Colon (tissue), 2 donors: ENCODE results near the gene CARD19.
"Not testable (repeated sequence)": the region's sequence is repeated elsewhere in the genome, so short reads cannot be mapped to it uniquely, and the experiment has no call there.

Experiments used
- FAIRE-seq: peaks from 2 replicates; lab custom pipeline; 2012; peaks lifted over from hg19 to GRCh38; lab: Jason Lieb, UNC
- donor health status: control.
- donor health status: control.

CARD19 gene

GRCh38 chr9:93134015-93134739 is 38.2 kb downstream of the CARD19 start, which contains the start of gene NINJ1:
TSS of gene NINJ1 (minus strand) at chr9:93134251. CDS start at chr9:93134217, 34 bp downstream.
- no peak for FAIRE-seq

- FAIRE-seq = no peak
Measured at GRCh38 chr9:93134740-93135444, 38.9 kb downstream of the CARD19 start.

- no peak for FAIRE-seq
Measured at GRCh38 chr9:93136011-93136440, 40.0 kb downstream of the CARD19 start.

- FAIRE-seq = no peak
Measured at GRCh38 chr9:93137362-93137761, 41.3 kb downstream of the CARD19 start.

GRCh38 chr9:93138171-93138764 is 42.3 kb downstream of the CARD19 start:
- no peak for FAIRE-seq

- no peak for FAIRE-seq
Measured at GRCh38 chr9:93139365-93140182, 43.6 kb downstream of the CARD19 start.

GRCh38 chr9:93141771-93142483 is 45.9 kb downstream of the CARD19 start:
- no peak for FAIRE-seq

- no peak for FAIRE-seq
Measured at GRCh38 chr9:93143830-93144530, 48.0 kb downstream of the CARD19 start.

GRCh38 chr9:93146696-93147095 is 50.7 kb downstream of the CARD19 start:
- not testable (repeated sequence) for FAIRE-seq

- FAIRE-seq = no peak
Measured at GRCh38 chr9:93147632-93148031, 51.6 kb downstream of the CARD19 start.

- no peak for FAIRE-seq
Measured at GRCh38 chr9:93148721-93149120, 52.7 kb downstream of the CARD19 start.

- no peak for FAIRE-seq
Measured at GRCh38 chr9:93149361-93149760, 53.3 kb downstream of the CARD19 start.

GRCh38 chr9:93151097-93151784 is 55.2 kb downstream of the CARD19 start:
- no peak for FAIRE-seq

- FAIRE-seq = no peak
Measured at GRCh38 chr9:93154293-93154903, 58.4 kb downstream of the CARD19 start.

- FAIRE-seq = no peak
Measured at GRCh38 chr9:93155716-93156474, 59.9 kb downstream of the CARD19 start.

- FAIRE-seq = no peak
Measured at GRCh38 chr9:93156475-93157008, 60.5 kb downstream of the CARD19 start.

GRCh38 chr9:93159601-93160471 is 63.8 kb downstream of the CARD19 start:
- FAIRE-seq = no peak
